RWPE1 (cell line): ENCODE data around the gene BMP7.
A peak's percentile ranks its signal among the peaks of the same experiment; 100 is the strongest.

ENCODE experiments used
- CTCF ChIA-PET: fragments of 350-600 bp; sonication (Branson Sonifier 250); formaldehyde crosslinking; extraction: SDS; loops from one replicate; lab custom pipeline; 2021; lab: Yijun Ruan, JAX
- POLR2A ChIA-PET: fragments of 400-600 bp; formaldehyde crosslinking; extraction: SDS; loops from one replicate; lab custom pipeline; 2020; ENCODE audit warnings: antibody characterized with exemption; ENCODE audit not compliant: low non-redundant PET; lab: Yijun Ruan, JAX
- DNase-seq: peaks from one replicate; pipeline ENCODE4 v3.0.0; 2012; ENCODE audit warnings: low spot score
- H3K27ac ChIP-seq: fragments of 450-650 bp; 2 replicates; pipeline ENCODE4 v1.5.1; 2017
- TF ChIP-seq, protein P1 (sequence below): fragments of 450-650 bp; conservative IDR thresholded peaks from 2 replicates; pipeline ENCODE4 v1.5.1; 2017; ENCODE audit warnings: low read depth, mild to moderate bottlenecking

BMP7 gene

GRCh38 chr20:57178582-57179111, 87.8 kb downstream of the BMP7 start:
- DNase-seq = no peak
- TF ChIP-seq, protein P1, sequence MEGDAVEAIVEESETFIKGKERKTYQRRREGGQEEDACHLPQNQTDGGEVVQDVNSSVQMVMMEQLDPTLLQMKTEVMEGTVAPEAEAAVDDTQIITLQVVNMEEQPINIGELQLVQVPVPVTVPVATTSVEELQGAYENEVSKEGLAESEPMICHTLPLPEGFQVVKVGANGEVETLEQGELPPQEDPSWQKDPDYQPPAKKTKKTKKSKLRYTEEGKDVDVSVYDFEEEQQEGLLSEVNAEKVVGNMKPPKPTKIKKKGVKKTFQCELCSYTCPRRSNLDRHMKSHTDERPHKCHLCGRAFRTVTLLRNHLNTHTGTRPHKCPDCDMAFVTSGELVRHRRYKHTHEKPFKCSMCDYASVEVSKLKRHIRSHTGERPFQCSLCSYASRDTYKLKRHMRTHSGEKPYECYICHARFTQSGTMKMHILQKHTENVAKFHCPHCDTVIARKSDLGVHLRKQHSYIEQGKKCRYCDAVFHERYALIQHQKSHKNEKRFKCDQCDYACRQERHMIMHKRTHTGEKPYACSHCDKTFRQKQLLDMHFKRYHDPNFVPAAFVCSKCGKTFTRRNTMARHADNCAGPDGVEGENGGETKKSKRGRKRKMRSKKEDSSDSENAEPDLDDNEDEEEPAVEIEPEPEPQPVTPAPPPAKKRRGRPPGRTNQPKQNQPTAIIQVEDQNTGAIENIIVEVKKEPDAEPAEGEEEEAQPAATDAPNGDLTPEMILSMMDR = no peak
- ChIA-PET CTCF (interaction anchor here (0.6 to 0.8 kb wide), 5 partner anchors 20 to 89 kb away, joined by 3 to 6 read pairs (median 3); no protein-coding TSS in a partner anchor), POLR2A (no interaction called here)
- H3K27ac ChIP-seq = peak overlapping the region; percentile 75

GRCh38 chr20:57177636-57178280, 88.7 kb downstream of the BMP7 start:
- H3K27ac ChIP-seq = peak overlapping the region; percentile 75
- POLR2A ChIA-PET = no interaction called here
- CTCF ChIA-PET = no interaction called here
- TF ChIP-seq, protein P1 = no peak
- DNase-seq = no peak

DNA sequence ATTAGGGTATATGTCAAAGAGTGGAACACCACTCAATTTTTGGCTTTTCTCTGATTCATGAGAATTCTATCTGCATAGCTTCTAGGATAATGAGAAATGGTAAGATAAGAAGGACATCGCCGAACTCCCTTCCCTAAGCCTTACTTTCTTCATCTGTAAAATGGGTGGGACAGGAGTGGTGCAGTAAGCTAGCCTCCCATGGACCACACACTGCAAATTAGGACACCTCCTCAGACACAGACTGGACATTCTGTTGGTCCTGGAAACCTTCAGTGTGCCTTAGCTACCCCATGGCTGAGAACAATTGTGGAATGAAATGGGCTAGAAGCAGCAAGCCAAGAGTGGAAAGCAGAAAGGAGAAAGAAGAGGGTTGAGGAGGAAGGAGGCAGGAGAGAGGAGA, 89.6 kb downstream of the BMP7 start:
- H3K27ac ChIP-seq = no peak overlapping the region
- TF ChIP-seq, protein P1 = no peak
- POLR2A ChIA-PET = no interaction called here
- CTCF ChIA-PET = interaction anchor here (0.6 kb wide), 2 partner anchors 282 to 353 kb away, joined by 3 read pairs; no protein-coding TSS in a partner anchor
- no peak for DNase-seq

DNA sequence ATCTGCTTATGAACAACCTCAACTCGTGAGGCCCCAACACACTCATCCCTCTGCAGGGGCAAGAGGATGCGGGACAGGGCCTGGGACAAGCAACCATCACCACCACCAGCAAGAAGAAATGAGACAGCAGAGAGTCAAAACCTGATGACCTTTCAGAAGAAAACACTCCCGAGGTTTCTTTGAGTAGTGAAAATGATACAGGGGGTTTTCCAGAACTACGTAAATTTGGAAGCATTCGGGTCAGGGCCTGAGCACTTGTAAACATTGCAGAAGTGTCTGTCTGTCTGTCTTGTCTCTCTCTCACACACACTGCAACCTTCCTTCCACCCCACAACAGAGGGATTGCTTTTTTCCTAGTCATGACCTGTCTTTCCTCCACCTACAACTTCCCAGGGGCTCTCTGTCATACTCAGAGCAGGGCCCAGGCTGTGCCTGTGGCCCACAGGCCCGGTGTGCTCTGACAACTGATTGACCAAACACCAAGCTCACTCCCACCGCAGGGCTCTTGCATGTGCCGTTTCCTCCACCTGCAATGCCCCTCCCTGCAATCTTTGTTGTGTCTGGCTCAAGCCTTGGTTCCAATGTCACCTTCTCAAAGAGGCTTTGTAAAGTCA, 90.9 kb downstream of the BMP7 start:
- H3K27ac ChIP-seq = no peak overlapping the region
- DNase-seq = no peak
- CTCF ChIA-PET = interaction anchor here (0.6 to 0.7 kb wide), 2 partner anchors 49 to 64 kb away, joined by 4 read pairs; no protein-coding TSS in a partner anchor
- POLR2A ChIA-PET = no interaction called here
- TF ChIP-seq, protein P1 = no peak

GRCh38 chr20:57174737-57175136, 91.7 kb downstream of the BMP7 start:
- ChIA-PET CTCF (no interaction called here), POLR2A (no interaction called here)
- no peak overlapping the region for H3K27ac ChIP-seq
- no peak for DNase-seq
- TF ChIP-seq, protein P1 = no peak

DNA sequence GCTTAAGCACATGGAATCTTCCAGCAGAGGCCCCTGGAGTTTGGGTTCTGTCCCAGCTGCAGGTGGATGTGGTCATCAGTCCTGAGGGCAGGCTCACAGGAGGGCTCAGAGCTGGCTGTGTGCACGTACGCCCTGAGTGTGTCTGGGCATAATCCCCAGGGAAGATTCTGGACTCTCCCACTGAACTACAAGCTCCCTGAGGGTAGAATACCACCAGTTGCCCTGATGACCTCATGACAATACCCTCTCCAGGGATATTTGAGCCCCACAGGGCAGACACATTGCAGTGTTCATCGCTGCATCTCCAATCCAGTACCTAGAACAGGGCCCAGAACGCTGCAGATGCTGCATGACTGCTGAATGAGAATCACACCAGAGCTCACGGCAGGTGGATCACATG, 92.5 kb downstream of the BMP7 start:
- H3K27ac ChIP-seq = no peak overlapping the region
- DNase-seq = no peak
- TF ChIP-seq, protein P1 = no peak
- POLR2A ChIA-PET = no interaction called here
- CTCF ChIA-PET = interaction anchor here (0.6 to 1.3 kb wide), 2 partner anchors 82 to 159 kb away, joined by 3 to 6 read pairs; no protein-coding TSS in a partner anchor
